ENCODE results near the gene MIDN.

DNA sequence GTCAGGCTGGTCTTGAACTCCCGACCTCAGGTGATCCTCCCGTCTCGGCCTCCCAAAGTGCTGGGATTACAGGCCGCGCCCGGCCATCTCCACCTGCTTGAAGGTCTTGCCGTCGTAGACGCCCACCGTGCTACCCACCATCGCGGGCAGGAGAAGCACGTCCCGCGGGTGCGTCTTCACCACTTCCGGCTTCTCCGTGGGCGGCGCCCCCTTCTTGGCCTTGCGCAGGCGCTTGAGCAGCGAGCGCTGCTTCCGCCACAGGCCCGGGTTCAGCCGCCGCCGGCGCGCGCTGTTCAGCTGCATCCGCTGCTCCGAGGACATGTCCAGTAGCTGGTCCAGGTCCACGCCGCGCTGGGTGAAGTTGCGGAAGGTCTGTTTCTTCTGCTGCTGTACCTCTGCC is 58.9 kb downstream of the MIDN start:
- TF ChIP-seq POLR2A (IDR thresholded peaks at IDR 0.05): no peak
- TF ChIP-seq POLR2AphosphoS5 (IDR thresholded peaks at IDR 0.05): no peak
- TF ChIP-seq CTCF (IDR thresholded peaks at IDR 0.05): no peak

All from breast epithelium (tissue), 3 donors.